H1 (cell line): ENCODE data around the gene ZNF785. TPM values are rescaled to one million over a fixed set of nuclear protein-coding genes. Genes with fewer than 3 reads are reported as not detected.

Experiments
- CHD7 ChIP-seq: fragments of 300-600 bp; sonication (generic); IDR thresholded peaks from 2 replicates; pipeline ENCODE4 v1.7.1; 2012; ENCODE audit warnings: low read length, moderate library complexity, mild to moderate bottlenecking, inconsistent platforms; ENCODE audit not compliant: insufficient replicate concordance
- polyA plus RNA-seq, 7 experiments: library from polyadenylated mRNA; depleted of rRNA in 3 of 7; stranded (reverse) in 5 of 7; unstranded in 2 of 7; fragments of >200 nt in 5 of 7; fragments of 200-250 nt in 2 of 7; gene quantifications; 1 replicate in 5 of 7; 2 replicates in 1 of 7; 4 replicates in 1 of 7; pipeline versions ENCODE4 v1.2.1 to v1.2.3, GENCODE V29; 2011 to 2013; ENCODE audit warnings: missing spikeins in 2 of 7, mixed read lengths in 2 of 7
- total RNA-seq: library from RNA; stranded (reverse); fragmentation: NEBNext Ultra II Directional; extraction: Animal tissue kit (Norgen Biotek cat#: 25700); gene quantifications from 2 replicates; pipeline ENCODE4 v1.2.1, GENCODE V29; 2021

ZNF785 gene
- total and polyA plus RNA-seq, 2 of the 8 experiments (the other 6 are each of a cell fraction or from before 2014, with no cell fraction given) = 8.6 to 12.9 TPM

DNA sequence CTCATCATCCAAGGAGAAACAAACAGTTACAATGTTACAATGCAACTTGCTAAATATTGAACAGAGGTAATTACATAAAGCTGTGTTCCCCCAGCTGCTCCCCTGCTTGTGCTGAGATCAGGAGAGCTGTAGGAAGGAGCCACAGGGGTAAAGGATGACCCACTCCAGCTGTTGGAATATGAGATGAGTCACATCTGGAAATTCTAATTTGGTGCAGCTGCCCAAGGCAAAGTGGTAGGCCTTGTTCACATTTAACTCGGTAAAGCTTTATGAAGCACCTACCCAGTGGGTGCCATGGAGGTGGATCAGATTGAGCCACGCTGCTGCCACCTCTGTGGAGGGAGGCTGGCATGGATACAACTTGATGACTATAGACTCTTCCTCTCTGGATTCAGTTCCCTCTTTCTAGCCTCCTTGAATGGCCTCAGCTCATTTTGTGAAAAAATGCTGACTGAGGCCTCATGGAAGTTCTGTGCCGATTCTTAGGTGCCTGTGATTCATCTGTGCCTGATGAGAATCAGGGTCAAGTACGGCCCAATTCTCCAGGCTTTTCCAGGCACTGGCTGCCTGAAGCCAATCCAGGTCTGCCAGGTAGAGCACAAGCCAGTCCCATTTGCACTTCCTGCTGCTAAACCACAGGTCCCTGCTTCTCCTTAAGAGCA lies 17.2 kb upstream of the ZNF785 start (continued):
- TF ChIP-seq CHD7 = no peak
